MCF 10A (cell line): Measurements from ENCODE around the gene LZTR1. TPM values are rescaled to one million over a fixed set of nuclear protein-coding genes. Genes with fewer than 3 reads are reported as not detected.

ENCODE experiments used
- BruUV-seq: library from RNA; stranded (reverse); fragments of 400-500 nt; replicated peaks from 2 replicates; lab custom pipeline; 2021; lab: Mats Ljungman, UMichigan
- CTCF ChIA-PET: fragments of 300-600 bp; sonication (Branson Sonifier 250); formaldehyde crosslinking; extraction: SDS; loops from one replicate; lab custom pipeline; 2021; ENCODE audit warnings: antibody characterized with exemption, inconsistent platforms; lab: Yijun Ruan, JAX
- POLR2A ChIA-PET: fragments of 300-600, 350-650 bp; sonication (Branson Sonifier 250); formaldehyde crosslinking; extraction: SDS; loops from one replicate; lab custom pipeline; 2020; ENCODE audit warnings: antibody characterized with exemption, inconsistent platforms; lab: Yijun Ruan, JAX
- DNase-seq: peaks from one replicate; pipeline ENCODE4 v3.0.0-alpha.2; 2018; ENCODE audit not compliant: unreplicated experiment
- H3K27ac Mint-ChIP-seq: one replicate; pipeline ENCODE4 v1.8.0; 2022; ENCODE audit warnings: mild to moderate bottlenecking, low read depth, mixed read lengths; ENCODE audit not compliant: unreplicated experiment
- H3K27me3 Mint-ChIP-seq: one replicate; pipeline ENCODE4 v1.8.0; 2022; ENCODE audit warnings: mixed read lengths; ENCODE audit not compliant: insufficient read depth, unreplicated experiment
- H3K36me3 Mint-ChIP-seq: one replicate; pipeline ENCODE4 v1.8.0; 2022; ENCODE audit warnings: mild to moderate bottlenecking, moderate library complexity, mixed read lengths; ENCODE audit not compliant: insufficient read depth, unreplicated experiment
- H3K4me1 Mint-ChIP-seq: one replicate; pipeline ENCODE4 v1.8.0; 2022; ENCODE audit warnings: mixed read lengths; ENCODE audit not compliant: insufficient read depth, unreplicated experiment
- H3K4me3 Mint-ChIP-seq: one replicate; pipeline ENCODE4 v1.8.0; 2022; ENCODE audit warnings: mild to moderate bottlenecking, moderate library complexity, mixed read lengths; ENCODE audit not compliant: unreplicated experiment
- H3K9me3 Mint-ChIP-seq: one replicate; pipeline ENCODE4 v1.8.0; 2022; ENCODE audit warnings: mixed read lengths; ENCODE audit not compliant: unreplicated experiment
- intact Hi-C: fragments of 100-400 bp; cut with micrococcal nuclease; formaldehyde crosslinking; loops from 2 replicates; pipeline ENCODE4 v1.14.1; 2022
- total RNA-seq: library from RNA; stranded (reverse); gene quantifications from 2 replicates; pipeline ENCODE4 v1.2.3, GENCODE V29; 2022
- TF ChIP-seq, protein P1 (sequence below): fragments of 200-600 bp; IDR thresholded peaks from one replicate; pipeline ENCODE4 v1.8.0; 2022; ENCODE audit warnings: antibody characterized with exemption, mild to moderate bottlenecking; ENCODE audit not compliant: unreplicated experiment

LZTR1 gene
- total RNA-seq, 1 experiment from 2014 or later, result 49.2 TPM

DNA sequence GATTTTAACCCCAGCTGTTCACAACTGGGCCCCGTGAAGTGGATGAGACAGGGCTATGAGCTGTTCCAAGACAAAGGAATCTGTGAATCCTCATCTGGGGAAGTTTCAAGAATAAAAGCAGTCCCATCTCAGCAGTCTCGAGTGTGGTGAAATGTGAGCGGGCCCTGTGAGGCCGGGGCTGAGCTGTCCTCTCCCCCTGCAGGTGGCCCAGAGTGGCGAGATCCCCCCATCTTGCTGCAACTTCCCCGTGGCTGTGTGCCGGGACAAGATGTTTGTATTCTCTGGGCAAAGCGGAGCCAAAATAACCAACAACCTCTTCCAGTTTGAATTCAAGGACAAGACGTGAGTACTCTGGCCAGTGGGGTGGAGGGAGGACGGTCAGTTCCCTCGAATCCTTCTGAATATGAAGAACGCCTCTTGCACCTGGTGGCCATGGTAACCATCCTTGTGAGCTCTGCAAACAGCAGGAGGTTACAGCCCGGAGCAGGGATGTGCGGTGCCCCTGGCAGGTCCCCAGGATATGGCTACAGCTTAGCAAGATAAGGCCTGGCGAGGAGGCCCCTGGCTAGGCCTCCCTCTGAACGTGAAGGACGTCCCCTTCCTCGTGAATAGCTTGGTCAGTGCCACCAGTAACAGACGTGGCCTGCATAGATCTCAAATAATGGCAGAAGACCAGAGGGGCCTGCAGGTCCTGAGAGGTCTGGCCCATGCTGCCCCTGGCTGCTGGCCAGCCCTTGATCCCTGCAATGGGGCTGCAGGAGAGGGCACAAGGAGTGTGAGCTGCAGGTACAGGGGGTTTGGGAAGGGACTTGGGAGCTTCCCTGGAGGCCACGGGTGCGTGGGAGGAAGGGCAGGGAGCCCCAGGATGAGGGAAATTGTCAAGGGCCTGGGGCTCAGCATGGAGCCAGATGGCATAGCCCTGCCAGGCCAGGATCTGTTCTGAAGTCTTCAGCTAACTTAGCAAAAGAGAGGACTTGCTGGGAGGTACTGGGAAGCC, 8.4 kb downstream of the LZTR1 start:
- CTCF ChIA-PET, result interaction anchor here (0.6 to 2.6 kb wide), 3 partner anchors 13 to 105 kb away, joined by 3 to 7 read pairs (median 5); no protein-coding TSS in a partner anchor
- no peaks in the 10 kb centered on the region for H3K27me3 Mint-ChIP-seq
- no peak overlapping the region for H3K4me3 Mint-ChIP-seq
- H3K9me3 Mint-ChIP-seq, result no peaks in the 10 kb centered on the region
- H3K27ac Mint-ChIP-seq, result no peak overlapping the region
- no TSS peak for BruUV-seq
- TF ChIP-seq, protein P1, sequence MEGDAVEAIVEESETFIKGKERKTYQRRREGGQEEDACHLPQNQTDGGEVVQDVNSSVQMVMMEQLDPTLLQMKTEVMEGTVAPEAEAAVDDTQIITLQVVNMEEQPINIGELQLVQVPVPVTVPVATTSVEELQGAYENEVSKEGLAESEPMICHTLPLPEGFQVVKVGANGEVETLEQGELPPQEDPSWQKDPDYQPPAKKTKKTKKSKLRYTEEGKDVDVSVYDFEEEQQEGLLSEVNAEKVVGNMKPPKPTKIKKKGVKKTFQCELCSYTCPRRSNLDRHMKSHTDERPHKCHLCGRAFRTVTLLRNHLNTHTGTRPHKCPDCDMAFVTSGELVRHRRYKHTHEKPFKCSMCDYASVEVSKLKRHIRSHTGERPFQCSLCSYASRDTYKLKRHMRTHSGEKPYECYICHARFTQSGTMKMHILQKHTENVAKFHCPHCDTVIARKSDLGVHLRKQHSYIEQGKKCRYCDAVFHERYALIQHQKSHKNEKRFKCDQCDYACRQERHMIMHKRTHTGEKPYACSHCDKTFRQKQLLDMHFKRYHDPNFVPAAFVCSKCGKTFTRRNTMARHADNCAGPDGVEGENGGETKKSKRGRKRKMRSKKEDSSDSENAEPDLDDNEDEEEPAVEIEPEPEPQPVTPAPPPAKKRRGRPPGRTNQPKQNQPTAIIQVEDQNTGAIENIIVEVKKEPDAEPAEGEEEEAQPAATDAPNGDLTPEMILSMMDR, result no peak
- POLR2A ChIA-PET, result interaction anchor here (1.0 to 2.0 kb wide), 2 partner anchors 8 to 11 kb away, joined by 4 to 6 read pairs; partner anchors contain the start of gene THAP7
- no peak for DNase-seq
- no peaks in the 10 kb centered on the region for H3K4me1 Mint-ChIP-seq
- intact Hi-C loops, result no loop called here
- peaks cover 16% of the 10 kb centered on the region for H3K36me3 Mint-ChIP-seq

DNA sequence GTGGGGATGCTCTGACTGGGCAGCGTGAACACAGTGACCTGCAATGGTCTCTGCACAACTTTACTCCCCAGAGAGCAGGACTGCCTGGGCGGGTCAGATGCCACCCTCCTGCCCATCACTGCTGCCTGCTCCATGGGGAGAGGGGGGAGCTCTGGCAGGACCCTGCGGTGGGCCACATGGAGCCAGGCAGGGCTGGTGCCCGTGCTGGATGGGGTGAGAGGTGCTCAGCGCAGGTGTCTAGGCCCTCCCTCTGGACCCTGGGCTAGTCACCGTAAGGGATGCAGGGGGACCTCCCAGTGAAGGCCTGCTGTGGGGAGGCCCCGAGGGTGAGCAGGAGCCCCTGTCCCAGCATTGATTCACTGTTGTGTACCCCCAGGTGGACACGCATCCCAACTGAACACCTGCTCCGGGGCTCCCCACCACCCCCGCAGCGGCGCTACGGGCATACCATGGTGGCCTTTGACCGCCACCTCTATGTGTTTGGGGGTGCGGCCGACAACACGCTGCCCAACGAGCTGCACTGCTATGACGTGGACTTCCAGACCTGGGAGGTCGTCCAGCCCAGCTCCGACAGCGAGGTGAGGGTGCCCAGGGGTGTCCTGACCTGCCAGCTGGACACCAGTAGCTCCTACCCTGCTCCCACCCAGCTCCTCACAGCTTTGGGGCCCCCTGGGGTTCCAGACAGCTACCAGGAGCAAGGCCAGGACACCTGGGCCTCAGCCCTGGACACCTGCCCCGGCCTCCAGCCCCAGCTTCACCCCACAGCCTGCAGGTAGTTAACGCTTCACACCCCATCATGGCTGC, 9.4 kb downstream of the LZTR1 start:
- H3K36me3 Mint-ChIP-seq, result peaks cover 6% of the 10 kb centered on the region
- H3K27me3 Mint-ChIP-seq, result no peaks in the 10 kb centered on the region
- no peak overlapping the region for H3K4me3 Mint-ChIP-seq
- no peaks in the 10 kb centered on the region for H3K4me1 Mint-ChIP-seq
- DNase-seq, result no peak
- TF ChIP-seq, protein P1, result no peak
- H3K27ac Mint-ChIP-seq, result no peak overlapping the region
- intact Hi-C loops, result no loop called here
- no TSS peak for BruUV-seq
- ChIA-PET CTCF (interaction anchor here (2.6 kb wide), 1 partner anchor 106 kb away, joined by 7 read pairs; no protein-coding TSS in a partner anchor), POLR2A (interaction anchor here (2.0 kb wide), 1 partner anchor 10 kb away, joined by 6 read pairs; the partner anchor contains the start of gene THAP7)
- H3K9me3 Mint-ChIP-seq, result no peaks in the 10 kb centered on the region

DNA sequence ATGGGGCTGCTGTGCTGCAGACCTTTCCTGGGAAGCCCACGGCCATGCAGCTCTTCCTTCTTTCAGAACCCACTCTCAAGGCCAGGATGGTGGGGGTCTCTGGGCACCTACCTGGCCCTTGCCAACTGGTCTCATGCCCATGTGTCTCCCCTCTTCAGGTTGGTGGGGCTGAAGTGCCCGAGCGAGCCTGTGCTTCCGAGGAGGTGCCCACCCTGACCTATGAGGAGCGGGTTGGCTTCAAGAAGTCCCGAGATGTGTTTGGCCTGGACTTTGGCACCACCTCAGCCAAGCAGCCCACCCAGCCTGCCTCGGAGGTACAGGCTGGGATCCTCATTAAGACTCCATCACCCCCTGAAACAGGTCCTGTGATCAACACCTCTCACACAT, 10.0 kb downstream of the LZTR1 start:
- intact Hi-C loops, result no loop called here
- Mint-ChIP-seq H3K27me3 (no peaks in the 10 kb centered on the region), H3K4me3 (no peak overlapping the region), H3K36me3 (peaks cover 4% of the 10 kb centered on the region), H3K4me1 (no peaks in the 10 kb centered on the region), H3K9me3 (no peaks in the 10 kb centered on the region), H3K27ac (no peak overlapping the region)
- ChIA-PET CTCF (interaction anchor here (2.6 kb wide), 1 partner anchor 106 kb away, joined by 7 read pairs; no protein-coding TSS in a partner anchor), POLR2A (interaction anchor here (2.0 kb wide), 1 partner anchor 9 kb away, joined by 6 read pairs; the partner anchor contains the start of gene THAP7)
- DNase-seq, result no peak
- TF ChIP-seq, protein P1, result no peak
- BruUV-seq, result no TSS peak
